SKM-1 (cell line): Measurements from ENCODE around the gene FAM47B.

ENCODE experiments used
- DNase-seq: peaks from one replicate; lab custom pipeline; 2025; ENCODE audit not compliant: unreplicated experiment; lab: John Stamatoyannopoulos, UW

The FAM47B gene

DNA sequence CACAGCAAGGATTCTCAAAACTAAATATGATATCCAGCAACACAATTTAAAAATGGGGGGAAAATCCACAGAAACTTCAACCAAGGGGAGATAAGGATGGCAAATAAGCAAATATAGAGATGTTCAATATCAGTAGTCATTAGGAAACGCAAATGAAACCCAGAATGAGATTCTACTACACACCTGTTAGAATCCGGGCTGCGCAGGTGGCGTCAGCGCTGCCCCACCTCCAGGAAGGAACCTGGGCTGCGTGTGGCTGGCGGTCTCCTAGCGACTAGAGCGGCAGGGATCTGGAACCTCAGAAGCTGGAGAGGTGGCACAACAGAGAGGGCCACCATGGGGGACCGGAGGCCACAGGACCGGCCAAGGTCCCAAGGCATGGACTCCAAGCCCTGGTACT, at the start of gene FAM47B:
TSS of gene FAM47B (plus strand) at position 301 of the 400 bp plus-strand sequence. CDS start at position 337, 36 bp downstream.
- no peak for DNase-seq

DNA sequence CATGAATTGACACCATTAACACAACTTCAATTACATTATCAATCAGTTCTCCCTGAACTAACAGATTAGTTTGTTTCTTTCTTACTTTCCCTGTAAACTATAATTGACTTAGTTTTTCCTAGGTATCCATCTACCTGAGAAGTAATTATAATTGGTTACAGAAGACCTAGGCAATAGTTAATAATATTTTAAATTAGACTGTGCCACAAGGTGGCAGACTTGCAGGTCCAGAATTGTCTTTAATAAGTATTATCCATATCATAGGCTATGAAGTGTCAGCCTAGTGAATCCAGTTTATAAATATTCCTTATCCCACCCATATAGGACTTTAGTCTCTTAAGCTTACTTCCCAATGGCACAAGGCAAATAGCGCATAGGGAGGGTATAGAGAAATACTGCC, 48.9 kb upstream of the FAM47B start:
- no peak for DNase-seq

DNA sequence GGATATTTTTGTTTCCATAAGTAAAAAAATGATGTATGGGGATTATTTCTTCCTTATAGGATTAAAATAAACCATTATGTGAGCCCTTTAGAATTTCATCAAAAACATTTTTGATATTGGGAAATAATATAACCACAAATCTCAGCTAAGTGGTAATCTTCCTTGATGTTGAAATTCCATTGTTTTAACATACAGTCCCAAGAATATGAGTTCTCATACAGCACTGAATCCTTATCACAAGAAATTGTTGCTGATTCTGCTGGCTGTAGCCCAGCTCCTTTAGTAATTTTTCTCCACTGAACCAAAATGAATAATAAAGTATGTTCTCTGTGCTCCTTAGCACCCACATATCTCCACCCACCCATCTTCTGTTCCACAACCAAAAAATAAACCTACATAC, 41.9 kb upstream of the FAM47B start:
- DNase-seq = no peak

DNA sequence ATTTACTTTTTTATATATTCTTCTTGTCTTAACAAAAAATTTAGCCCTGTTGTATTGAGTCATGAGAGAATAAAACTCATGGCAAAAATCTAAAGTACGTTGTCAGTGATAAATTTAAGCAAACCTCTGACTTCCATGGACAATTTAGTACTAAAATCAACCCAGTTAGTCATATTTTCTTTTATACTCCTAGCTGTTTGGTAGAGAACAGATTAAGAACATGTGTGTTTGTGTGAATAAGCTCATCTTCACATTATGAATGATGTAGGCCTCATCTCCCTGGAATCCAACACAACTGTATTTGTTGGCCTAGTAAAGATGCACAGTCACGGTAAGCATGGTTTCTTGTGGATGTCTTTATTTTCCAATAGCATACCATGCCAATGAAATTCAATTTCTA, 40.8 kb upstream of the FAM47B start:
- no peak for DNase-seq

GRCh38 chrX:34903316-34903715, 39.3 kb upstream of the FAM47B start:
- no peak for DNase-seq

DNA sequence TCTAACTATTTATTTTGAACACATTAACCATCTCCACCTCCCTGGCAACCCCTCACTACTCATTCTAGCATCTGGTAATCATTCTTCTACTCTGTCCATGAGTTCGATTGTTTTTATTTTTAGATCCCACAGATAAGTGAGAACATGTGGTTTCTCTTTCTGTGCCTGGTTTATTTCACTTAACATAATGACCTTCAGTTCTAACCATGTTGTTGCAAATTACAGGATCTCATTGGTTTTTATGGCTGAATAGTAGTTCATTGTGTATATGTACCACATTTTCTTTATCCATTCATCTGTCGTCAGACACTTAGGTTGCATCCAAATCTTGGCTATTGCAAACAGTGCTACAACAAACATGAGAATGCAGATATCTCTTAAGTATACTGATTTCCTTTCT, 33.4 kb upstream of the FAM47B start:
- DNase-seq = no peak

GRCh38 chrX:34915463-34916225, 27.0 kb upstream of the FAM47B start:
- DNase-seq = no peak

DNA sequence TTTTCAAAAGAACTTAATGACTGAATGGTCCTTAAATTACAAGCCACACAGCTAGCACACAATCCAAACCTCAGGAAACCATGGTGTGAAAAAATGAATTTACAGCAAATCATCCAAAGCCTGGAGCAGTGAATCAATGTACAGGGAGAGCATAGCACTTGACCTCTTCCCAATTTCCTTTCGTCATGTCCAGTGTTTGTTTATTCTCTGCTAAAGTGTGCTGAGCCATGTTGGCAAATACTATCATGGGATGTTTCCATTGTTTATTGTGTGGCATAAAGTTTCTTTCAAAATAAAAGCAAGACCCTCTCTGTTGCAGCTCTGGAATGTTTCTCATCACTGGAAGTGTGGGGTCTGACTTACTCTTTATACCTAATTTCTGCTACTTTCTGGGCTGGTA, 25.4 kb upstream of the FAM47B start:
- no peak for DNase-seq

DNA sequence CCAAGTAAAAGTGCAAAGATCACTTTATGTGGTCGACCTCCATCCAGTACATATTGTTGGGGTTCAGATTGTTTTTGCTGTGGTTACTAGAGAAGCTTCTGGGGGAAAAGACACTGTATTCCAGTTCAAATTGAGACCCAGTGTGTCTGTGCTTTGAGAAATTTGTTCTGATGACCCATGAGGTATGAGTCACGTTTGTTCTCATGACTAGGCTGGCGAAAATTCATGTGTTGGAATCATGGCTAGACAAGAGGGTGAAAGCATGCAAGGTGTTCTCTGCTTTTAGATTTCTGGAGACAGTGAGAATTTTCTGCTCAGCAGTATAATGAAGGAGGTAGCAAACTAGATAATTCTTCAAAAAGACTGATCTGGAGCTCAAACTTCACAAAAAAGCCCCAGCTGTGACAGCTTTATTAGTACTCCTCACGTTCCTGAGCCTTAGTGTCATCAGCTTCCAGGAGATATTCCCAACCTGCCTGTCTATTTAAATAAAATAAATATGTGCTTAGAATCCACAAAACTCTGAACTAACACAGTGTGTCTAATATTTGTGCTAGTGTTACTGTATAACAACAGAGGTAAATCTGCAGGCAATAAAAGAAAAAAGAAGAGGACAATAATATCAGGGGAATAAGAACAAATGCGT, 24.4 kb upstream of the FAM47B start:
- no peak for DNase-seq

- DNase-seq = no peak
These were observed 23.7 kb upstream of the FAM47B start for GRCh38 chrX:34918856-34919255.

GRCh38 chrX:34927866-34928265, 14.7 kb upstream of the FAM47B start:
- DNase-seq = no peak

DNA sequence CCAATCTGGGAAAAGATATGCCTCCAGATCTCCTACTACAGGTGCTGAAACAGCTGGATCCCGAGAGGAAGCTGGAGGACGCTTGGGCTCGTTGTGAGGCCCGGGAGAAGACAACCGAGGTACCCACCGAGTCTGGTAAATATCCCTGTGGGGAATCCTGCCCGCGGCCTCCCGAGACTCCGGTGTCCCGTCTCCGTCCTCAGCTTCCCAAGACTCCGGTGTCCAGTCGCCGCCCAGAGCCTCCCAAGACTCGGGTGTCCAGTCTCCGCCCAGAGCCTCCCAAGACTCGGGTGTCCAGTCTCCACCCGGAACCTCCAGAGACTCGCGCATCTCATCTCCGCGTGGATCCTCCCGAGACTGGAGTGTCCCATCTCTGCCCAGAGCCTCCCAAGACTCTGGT, 639 bp downstream of the FAM47B start:
- no peak for DNase-seq

DNA sequence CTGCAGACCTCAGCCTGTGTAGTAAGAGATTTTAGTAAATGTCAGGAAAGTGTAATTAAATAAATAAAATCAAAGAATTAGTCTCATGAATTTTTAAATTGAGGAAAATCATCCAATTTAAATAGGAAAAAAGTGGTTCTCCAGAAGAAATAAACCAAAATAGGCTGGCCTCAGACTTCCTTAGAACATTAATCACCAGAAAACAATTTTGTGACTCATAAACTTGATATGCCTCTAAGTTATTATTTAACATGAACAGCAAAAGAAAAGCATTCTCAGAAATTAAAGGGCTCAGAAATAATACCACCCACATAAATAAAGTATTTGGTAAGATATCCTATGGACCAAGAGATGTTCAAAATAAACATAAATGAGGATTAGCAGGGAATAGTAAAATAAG, 14.3 kb downstream of the FAM47B start:
- DNase-seq = no peak

DNA sequence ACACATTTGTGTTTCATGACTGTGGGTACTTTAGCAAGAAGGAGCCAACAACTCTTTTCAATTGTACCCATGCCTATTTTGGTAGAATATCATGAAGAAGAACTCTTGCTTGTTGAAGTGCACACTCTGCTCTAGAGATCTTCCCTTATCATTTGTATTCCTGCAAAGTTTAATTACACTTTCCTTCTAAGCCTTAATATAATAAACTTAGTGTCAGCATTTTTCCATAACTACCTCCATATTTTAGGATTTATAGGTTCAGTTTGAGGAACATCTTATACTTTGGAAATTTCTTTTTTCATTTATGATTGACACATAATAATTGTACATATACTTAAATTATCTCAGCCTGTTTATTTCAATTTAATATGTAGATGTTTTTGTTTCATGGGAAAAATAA, 19.1 kb downstream of the FAM47B start:
- DNase-seq = no peak

GRCh38 chrX:34972206-34972605, 29.6 kb downstream of the FAM47B start:
- DNase-seq = no peak

- DNase-seq = no peak
These were observed 35.6 kb downstream of the FAM47B start for GRCh38 chrX:34978171-34978570.

DNA sequence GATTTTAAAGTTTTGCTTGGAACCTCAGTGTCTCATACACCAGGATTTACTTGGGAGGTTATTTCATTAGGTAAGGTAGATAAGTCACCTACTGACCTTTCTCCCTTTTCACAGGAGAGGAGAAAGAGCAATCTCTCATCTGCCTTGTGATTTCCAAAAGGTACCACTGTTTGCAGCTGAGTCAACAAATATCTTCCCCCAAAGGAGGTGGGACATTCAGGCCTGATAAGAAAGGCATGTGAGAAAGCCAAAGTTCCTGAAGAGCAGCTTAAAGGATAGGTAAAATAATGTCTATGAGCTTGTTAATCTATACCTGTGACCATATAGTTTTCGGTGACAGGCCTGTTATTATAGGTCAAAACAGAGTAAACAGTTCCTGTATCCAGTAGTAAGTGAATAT, 45.0 kb downstream of the FAM47B start:
- no peak for DNase-seq
